Activated CD4-positive, alpha-beta T cell treated with anti-CD3 and anti-CD28 coated beads, Interleukin-2, amount 10 ng/mL, durations not matched to agents 7 days and 5 days (primary cell): Measurements from ENCODE around the gene IGFBP4. TPM values are rescaled to one million over a fixed set of nuclear protein-coding genes. Genes with fewer than 3 reads are reported as not detected.

Experiments
- CTCF ChIA-PET: fragments of 350-600 bp; sonication (Branson Sonifier 250); formaldehyde crosslinking; loops from one replicate; lab custom pipeline; 2021; ENCODE audit warnings: antibody characterized with exemption; lab: Charles Lee
- POLR2A ChIA-PET: fragments of 350-600 bp; sonication (Branson Sonifier 250); formaldehyde crosslinking; loops from one replicate; lab custom pipeline; 2021; ENCODE audit warnings: antibody characterized with exemption; lab: Charles Lee
- DNase-seq: peaks from one replicate; pipeline ENCODE4 v3.0.0-alpha.2; 2020
- H3K27ac Mint-ChIP-seq: one replicate; pipeline ENCODE4 v1.8.0; 2021; ENCODE audit warnings: mild to moderate bottlenecking, moderate library complexity, mixed read lengths
- H3K27me3 Mint-ChIP-seq: one replicate; pipeline ENCODE4 v1.8.0; 2021; ENCODE audit warnings: mixed read lengths
- H3K36me3 Mint-ChIP-seq: one replicate; pipeline ENCODE4 v1.8.0; 2021; ENCODE audit warnings: low read depth, mixed read lengths
- H3K4me1 Mint-ChIP-seq: one replicate; pipeline ENCODE4 v1.8.0; 2021; ENCODE audit warnings: mixed read lengths
- H3K4me3 Mint-ChIP-seq: one replicate; pipeline ENCODE4 v1.8.0; 2021; ENCODE audit warnings: mild to moderate bottlenecking, moderate library complexity, mixed read lengths
- H3K9me3 Mint-ChIP-seq: one replicate; pipeline ENCODE4 v1.8.0; 2021; ENCODE audit warnings: mixed read lengths
- total RNA-seq, 2 experiments: library from RNA; stranded (reverse); gene quantifications; one replicate each; pipeline ENCODE4 v1.2.3, GENCODE V29; 2021

IGFBP4 gene
- total RNA-seq, 2 experiments from 2014 or later: 65.2 to 67.9 TPM

GRCh38 chr17:40469805-40470675, 26.8 kb downstream of the IGFBP4 start:
- POLR2A ChIA-PET: no interaction called here
- H3K9me3 Mint-ChIP-seq: no peaks in the 10 kb centered on the region
- peak overlapping the region; percentile 25 for H3K27ac Mint-ChIP-seq
- H3K4me3 Mint-ChIP-seq: no peak overlapping the region
- peaks cover 12% of the 10 kb centered on the region for H3K27me3 Mint-ChIP-seq
- no peaks in the 10 kb centered on the region for H3K36me3 Mint-ChIP-seq
- H3K4me1 Mint-ChIP-seq: peaks cover 13% of the 10 kb centered on the region
- CTCF ChIA-PET: interaction anchor here (0.6 to 1.2 kb wide), 2 partner anchors 63 to 274 kb away, joined by 3 to 4 read pairs; no protein-coding TSS in a partner anchor
- no peak for DNase-seq

GRCh38 chr17:40470932-40471828, 27.9 kb downstream of the IGFBP4 start:
- CTCF ChIA-PET: interaction anchor here (0.6 to 2.4 kb wide), 3 partner anchors 62 to 273 kb away, joined by 3 to 7 read pairs (median 4); no protein-coding TSS in a partner anchor
- peaks cover 8% of the 10 kb centered on the region for H3K27me3 Mint-ChIP-seq
- H3K36me3 Mint-ChIP-seq: no peaks in the 10 kb centered on the region
- H3K27ac Mint-ChIP-seq: no peak overlapping the region
- POLR2A ChIA-PET: interaction anchor here (0.6 kb wide), 1 partner anchor 57 kb away, joined by 6 read pairs; no protein-coding TSS in a partner anchor
- peaks cover 17% of the 10 kb centered on the region for H3K4me1 Mint-ChIP-seq
- no peaks in the 10 kb centered on the region for H3K9me3 Mint-ChIP-seq
- no peak overlapping the region for H3K4me3 Mint-ChIP-seq
- DNase-seq: no peak

- H3K4me1 Mint-ChIP-seq: peaks cover 22% of the 10 kb centered on the region
- peak overlapping the region; percentile 3 for H3K27ac Mint-ChIP-seq
- DNase-seq: no peak
- ChIA-PET CTCF (interaction anchor here (0.6 to 2.4 kb wide), 4 partner anchors 29 to 73 kb away, joined by 3 to 7 read pairs (median 4); partner anchors contain the start of gene TNS4), POLR2A (interaction anchor here (0.7 kb wide), 1 partner anchor 60 kb away, joined by 4 read pairs; no protein-coding TSS in a partner anchor)
- no peak overlapping the region for H3K4me3 Mint-ChIP-seq
- no peaks in the 10 kb centered on the region for H3K9me3 Mint-ChIP-seq
- H3K27me3 Mint-ChIP-seq: peaks cover 2% of the 10 kb centered on the region
- no peaks in the 10 kb centered on the region for H3K36me3 Mint-ChIP-seq
Observed at GRCh38 chr17:40471846-40472732, 28.8 kb downstream of the IGFBP4 start.

- CTCF ChIA-PET: interaction anchor here (0.6 to 2.4 kb wide), 3 partner anchors 28 to 60 kb away, joined by 3 to 7 read pairs (median 3); partner anchors contain the start of gene TNS4
- H3K4me1 Mint-ChIP-seq: peaks cover 29% of the 10 kb centered on the region
Observed at GRCh38 chr17:40472733-40473452, 29.6 kb downstream of the IGFBP4 start.

GRCh38 chr17:40473573-40474365, 30.5 kb downstream of the IGFBP4 start:
- POLR2A ChIA-PET: no interaction called here
- DNase-seq: no peak
- Mint-ChIP-seq H3K36me3 (peaks cover 5% of the 10 kb centered on the region), H3K9me3 (no peaks in the 10 kb centered on the region), H3K27ac (no peak overlapping the region), H3K4me3 (no peak overlapping the region), H3K4me1 (peaks cover 38% of the 10 kb centered on the region), H3K27me3 (no peaks in the 10 kb centered on the region)
- CTCF ChIA-PET: interaction anchor here (2.9 to 3.2 kb wide), 2 partner anchors 12 to 44 kb away, joined by 9 to 27 read pairs; no protein-coding TSS in a partner anchor

More at GRCh38 chr17:40472733-40473452, 29.6 kb downstream of the IGFBP4 start:
- Mint-ChIP-seq H3K27me3 (no peaks in the 10 kb centered on the region), H3K9me3 (no peaks in the 10 kb centered on the region), H3K4me3 (no peak overlapping the region), H3K27ac (peak overlapping the region; percentile 3), H3K36me3 (peaks cover 4% of the 10 kb centered on the region)
- no peak for DNase-seq
- POLR2A ChIA-PET: interaction anchor here (0.7 kb wide), 1 partner anchor 60 kb away, joined by 4 read pairs; no protein-coding TSS in a partner anchor

GRCh38 chr17:40474419-40475002, 31.3 kb downstream of the IGFBP4 start:
- Mint-ChIP-seq H3K4me1 (peaks cover 44% of the 10 kb centered on the region), H3K27ac (peak overlapping the region; percentile 41), H3K4me3 (no peak overlapping the region), H3K36me3 (peaks cover 8% of the 10 kb centered on the region), H3K9me3 (no peaks in the 10 kb centered on the region), H3K27me3 (no peaks in the 10 kb centered on the region)
- ChIA-PET CTCF (interaction anchor here (0.5 to 3.2 kb wide), 9 partner anchors 10 to 255 kb away, joined by 3 to 27 read pairs (median 4); partner anchors contain the start of gene CDC6), POLR2A (no interaction called here)
- DNase-seq: no peak

GRCh38 chr17:40475234-40475908, 32.1 kb downstream of the IGFBP4 start:
- no peaks in the 10 kb centered on the region for H3K27me3 Mint-ChIP-seq
- peaks cover 52% of the 10 kb centered on the region for H3K4me1 Mint-ChIP-seq
- ChIA-PET CTCF (interaction anchor here (0.5 to 3.2 kb wide), 28 partner anchors 11 to 388 kb away, joined by 3 to 27 read pairs (median 4); partner anchors contain the start of genes CDC6, IGFBP4 and SMARCE1), POLR2A (interaction anchor here (0.6 to 1.5 kb wide), 4 partner anchors 57 to 1768 kb away, joined by 3 to 4 read pairs (median 3); no protein-coding TSS in a partner anchor)
- peaks cover 8% of the 10 kb centered on the region for H3K36me3 Mint-ChIP-seq
- no peaks in the 10 kb centered on the region for H3K9me3 Mint-ChIP-seq
- no peak overlapping the region for H3K4me3 Mint-ChIP-seq
- peak overlapping the region; percentile 31 for H3K27ac Mint-ChIP-seq
- DNase-seq: no peak

GRCh38 chr17:40477796-40478195, 34.5 kb downstream of the IGFBP4 start:
- H3K9me3 Mint-ChIP-seq: no peaks in the 10 kb centered on the region
- H3K27ac Mint-ChIP-seq: peak overlapping the region; percentile 79
- H3K36me3 Mint-ChIP-seq: peaks cover 12% of the 10 kb centered on the region
- H3K27me3 Mint-ChIP-seq: no peaks in the 10 kb centered on the region
- no peak for DNase-seq
- ChIA-PET CTCF (interaction anchor here (4.7 kb wide), 1 partner anchor 54 kb away, joined by 23 read pairs; no protein-coding TSS in a partner anchor), POLR2A (interaction anchor here (0.5 kb wide), 1 partner anchor 112 kb away, joined by 6 read pairs; no protein-coding TSS in a partner anchor)
- peaks cover 75% of the 10 kb centered on the region for H3K4me1 Mint-ChIP-seq
- no peak overlapping the region for H3K4me3 Mint-ChIP-seq

GRCh38 chr17:40478486-40478885, 35.2 kb downstream of the IGFBP4 start:
- peaks cover 78% of the 10 kb centered on the region for H3K4me1 Mint-ChIP-seq

More at GRCh38 chr17:40478486-40478885, 35.2 kb downstream of the IGFBP4 start:
- H3K4me3 Mint-ChIP-seq: no peak overlapping the region
- DNase-seq: no peak
- no peaks in the 10 kb centered on the region for H3K27me3 Mint-ChIP-seq
- H3K9me3 Mint-ChIP-seq: no peaks in the 10 kb centered on the region
- H3K27ac Mint-ChIP-seq: peak overlapping the region; percentile 98
- POLR2A ChIA-PET: no interaction called here
- peaks cover 12% of the 10 kb centered on the region for H3K36me3 Mint-ChIP-seq
- CTCF ChIA-PET: interaction anchor here (1.0 to 4.7 kb wide), 2 partner anchors 47 to 54 kb away, joined by 3 to 23 read pairs; no protein-coding TSS in a partner anchor
